HepG2 (cell line): ENCODE data around the gene HIF1AN. TPM values are rescaled to one million over a fixed set of nuclear protein-coding genes. Genes with fewer than 3 reads are reported as not detected.

Experiments
- AHDC1 ChIP-seq: sonication (generic); formaldehyde crosslinking; IDR thresholded peaks from 2 replicates; pipeline ENCODE4 v1.5.1; 2020; ENCODE audit warnings: mild to moderate bottlenecking, missing genetic modification reagents, borderline replicate concordance
- ARID2 ChIP-seq: sonication (generic); formaldehyde crosslinking; IDR thresholded peaks from 2 replicates; pipeline ENCODE4 v1.8.1; 2022; ENCODE audit warnings: mild to moderate bottlenecking, missing genetic modification reagents, borderline replicate concordance
- GRHL1 ChIP-seq: sonication (generic); formaldehyde crosslinking; conservative IDR thresholded peaks from 2 replicates; pipeline ENCODE4 v1.8.0; 2022; ENCODE audit warnings: missing genetic modification reagents
- KAT2B ChIP-seq: fragments of 150-350 bp; IDR thresholded peaks from 2 replicates; pipeline ENCODE4 v1.6.1; 2014; ENCODE audit warnings: low read depth, low read length, borderline replicate concordance
- MIXL1 ChIP-seq: IDR thresholded peaks from 2 replicates; pipeline ENCODE4 v1.6.1; 2016
- PITX1 ChIP-seq: sonication (generic); formaldehyde crosslinking; IDR thresholded peaks from 2 replicates; pipeline ENCODE4 v1.5.1; 2020; ENCODE audit warnings: mild to moderate bottlenecking, missing genetic modification reagents
- RFX5 ChIP-seq: IDR thresholded peaks from 2 replicates; pipeline ENCODE4 v1.6.1; 2011; ENCODE audit warnings: low read depth, low read length, improper control_type of control experiment
- SP4 ChIP-seq: sonication (generic); formaldehyde crosslinking; IDR thresholded peaks from 2 replicates; pipeline ENCODE4 v1.8.1; 2023; ENCODE audit warnings: mild to moderate bottlenecking, missing genetic modification reagents
- TCF12 ChIP-seq, 2 experiments: fragments of 450-650 bp in 1 of 2; sonication (generic) in 1 of 2; formaldehyde crosslinking in 1 of 2; IDR thresholded peaks; 2 replicates each; pipeline versions ENCODE4 v1.6.1 to v1.8.0; 2017 to 2022; ENCODE audit warnings: antibody characterized with exemption in 1 of 2, mild to moderate bottlenecking in 1 of 2, missing genetic modification reagents in 1 of 2, moderate library complexity in 1 of 2
- ZBTB37 ChIP-seq: sonication (generic); formaldehyde crosslinking; IDR thresholded peaks from 2 replicates; pipeline ENCODE4 v1.4.0; 2020; ENCODE audit warnings: mild to moderate bottlenecking, missing genetic modification reagents
- ZFAT ChIP-seq: sonication (generic); formaldehyde crosslinking; conservative IDR thresholded peaks from 2 replicates; pipeline ENCODE4 v1.8.1; 2023; ENCODE audit warnings: missing genetic modification reagents, inconsistent platforms
- ZNF260 ChIP-seq: sonication (generic); formaldehyde crosslinking; IDR thresholded peaks from 2 replicates; pipeline ENCODE4 v1.4.0; 2020; ENCODE audit warnings: missing genetic modification reagents, low read depth, mild to moderate bottlenecking, borderline replicate concordance
- ZNF768 ChIP-seq: sonication (generic); formaldehyde crosslinking; IDR thresholded peaks from 2 replicates; pipeline ENCODE4 v1.4.0; 2020; ENCODE audit warnings: missing genetic modification reagents
- polyA plus RNA-seq, 8 experiments: library from polyadenylated mRNA; depleted of rRNA in 3 of 8; stranded (reverse) in 7 of 8; unstranded in 1 of 8; fragments of >200 nt; fragmentation: Illumina TruSeq in 4 of 8; extraction: Trizol in 4 of 8; gene quantifications; 2 replicates each; pipeline versions ENCODE4 v1.2.1 to v1.2.3, GENCODE V29; 2011 to 2016; ENCODE audit warnings: low read depth in 4 of 8, missing spikeins in 1 of 8, mixed read lengths in 1 of 8; ENCODE audit not compliant: insufficient read depth in 1 of 8
- total RNA-seq, 5 experiments: library from RNA; depleted of rRNA; stranded (reverse); fragments of >200 nt; fragmentation: Illumina TruSeq; extraction: Trizol; gene quantifications; 2 replicates each; pipeline ENCODE4 v1.2.3, GENCODE V29; 2016; ENCODE audit warnings: low read depth in 1 of 5
- TF ChIP-seq, protein P1 (sequence below): sonication (generic); formaldehyde crosslinking; IDR thresholded peaks from 2 replicates; pipeline ENCODE4 v1.5.1; 2020; ENCODE audit warnings: mild to moderate bottlenecking, moderate library complexity, missing genetic modification reagents
- TF ChIP-seq, protein P2 (sequence below): IDR thresholded peaks from 2 replicates; pipeline ENCODE4 v1.6.1; 2012; ENCODE audit warnings: low read length, improper control_type of control experiment

HIF1AN gene
- total and polyA plus RNA-seq, 2 of the 13 experiments (the other 11 are each of a cell fraction or from before 2014, with no cell fraction given), result 8.6 to 10.7 TPM

DNA sequence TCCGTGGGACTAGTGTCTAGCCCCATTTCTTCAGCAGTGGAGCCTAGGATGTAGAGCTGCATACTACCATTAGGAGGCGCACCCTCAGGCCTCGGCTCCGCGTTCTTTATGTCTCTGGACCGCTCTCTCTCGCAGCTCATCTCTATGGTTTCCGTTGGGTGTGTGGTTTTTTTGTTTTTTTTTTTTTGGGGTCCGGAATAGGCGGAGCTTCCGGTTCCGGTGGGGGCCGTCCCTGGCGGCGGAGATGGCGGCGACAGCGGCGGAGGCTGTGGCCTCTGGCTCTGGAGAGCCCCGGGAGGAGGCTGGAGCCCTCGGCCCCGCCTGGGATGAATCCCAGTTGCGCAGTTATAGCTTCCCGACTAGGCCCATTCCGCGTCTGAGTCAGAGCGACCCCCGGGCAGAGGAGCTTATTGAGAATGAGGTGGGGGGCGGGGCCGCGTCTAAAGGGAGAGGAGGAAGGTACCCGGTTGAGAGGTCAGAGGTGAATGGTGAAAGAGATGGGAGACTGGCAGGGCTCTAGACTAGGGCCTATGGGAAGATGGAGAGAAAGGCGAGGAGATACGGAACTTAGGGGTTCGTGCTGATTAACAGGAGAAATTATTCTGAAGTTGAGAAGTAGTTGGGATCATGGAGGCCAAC is at the start of gene HIF1AN (continued):
- peak; percentile 43; the same call in 1 of the 2 replicates for TF ChIP-seq AHDC1 (CRISPR knock-in tag)
- TF ChIP-seq ZNF768 (CRISPR knock-in tag), result peak; percentile 67; the same call in 1 of the 2 replicates
- TF ChIP-seq, protein P1, sequence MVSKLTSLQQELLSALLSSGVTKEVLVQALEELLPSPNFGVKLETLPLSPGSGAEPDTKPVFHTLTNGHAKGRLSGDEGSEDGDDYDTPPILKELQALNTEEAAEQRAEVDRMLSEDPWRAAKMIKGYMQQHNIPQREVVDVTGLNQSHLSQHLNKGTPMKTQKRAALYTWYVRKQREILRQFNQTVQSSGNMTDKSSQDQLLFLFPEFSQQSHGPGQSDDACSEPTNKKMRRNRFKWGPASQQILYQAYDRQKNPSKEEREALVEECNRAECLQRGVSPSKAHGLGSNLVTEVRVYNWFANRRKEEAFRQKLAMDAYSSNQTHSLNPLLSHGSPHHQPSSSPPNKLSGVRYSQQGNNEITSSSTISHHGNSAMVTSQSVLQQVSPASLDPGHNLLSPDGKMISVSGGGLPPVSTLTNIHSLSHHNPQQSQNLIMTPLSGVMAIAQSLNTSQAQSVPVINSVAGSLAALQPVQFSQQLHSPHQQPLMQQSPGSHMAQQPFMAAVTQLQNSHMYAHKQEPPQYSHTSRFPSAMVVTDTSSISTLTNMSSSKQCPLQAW (CRISPR knock-in tag), result peak; percentile 87
- peak; percentile 80 for TF ChIP-seq SP4 (CRISPR knock-in tag)
- TF ChIP-seq TCF12 (IDR thresholded peaks at IDR 0.05), result no peak
- TF ChIP-seq TCF12 (CRISPR knock-in tag; IDR thresholded peaks at IDR 0.05), result no peak
- TF ChIP-seq GRHL1 (CRISPR knock-in tag), result no peak
- TF ChIP-seq MIXL1 (CRISPR knock-in tag), result peak; percentile 85
- TF ChIP-seq KAT2B, result no peak
- TF ChIP-seq ZNF260 (CRISPR knock-in tag), result no peak
- TF ChIP-seq ZBTB37 (CRISPR knock-in tag), result no peak
- TF ChIP-seq, protein P2, sequence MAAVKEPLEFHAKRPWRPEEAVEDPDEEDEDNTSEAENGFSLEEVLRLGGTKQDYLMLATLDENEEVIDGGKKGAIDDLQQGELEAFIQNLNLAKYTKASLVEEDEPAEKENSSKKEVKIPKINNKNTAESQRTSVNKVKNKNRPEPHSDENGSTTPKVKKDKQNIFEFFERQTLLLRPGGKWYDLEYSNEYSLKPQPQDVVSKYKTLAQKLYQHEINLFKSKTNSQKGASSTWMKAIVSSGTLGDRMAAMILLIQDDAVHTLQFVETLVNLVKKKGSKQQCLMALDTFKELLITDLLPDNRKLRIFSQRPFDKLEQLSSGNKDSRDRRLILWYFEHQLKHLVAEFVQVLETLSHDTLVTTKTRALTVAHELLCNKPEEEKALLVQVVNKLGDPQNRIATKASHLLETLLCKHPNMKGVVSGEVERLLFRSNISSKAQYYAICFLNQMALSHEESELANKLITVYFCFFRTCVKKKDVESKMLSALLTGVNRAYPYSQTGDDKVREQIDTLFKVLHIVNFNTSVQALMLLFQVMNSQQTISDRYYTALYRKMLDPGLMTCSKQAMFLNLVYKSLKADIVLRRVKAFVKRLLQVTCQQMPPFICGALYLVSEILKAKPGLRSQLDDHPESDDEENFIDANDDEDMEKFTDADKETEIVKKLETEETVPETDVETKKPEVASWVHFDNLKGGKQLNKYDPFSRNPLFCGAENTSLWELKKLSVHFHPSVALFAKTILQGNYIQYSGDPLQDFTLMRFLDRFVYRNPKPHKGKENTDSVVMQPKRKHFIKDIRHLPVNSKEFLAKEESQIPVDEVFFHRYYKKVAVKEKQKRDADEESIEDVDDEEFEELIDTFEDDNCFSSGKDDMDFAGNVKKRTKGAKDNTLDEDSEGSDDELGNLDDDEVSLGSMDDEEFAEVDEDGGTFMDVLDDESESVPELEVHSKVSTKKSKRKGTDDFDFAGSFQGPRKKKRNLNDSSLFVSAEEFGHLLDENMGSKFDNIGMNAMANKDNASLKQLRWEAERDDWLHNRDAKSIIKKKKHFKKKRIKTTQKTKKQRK, result no peak
- no peak for TF ChIP-seq PITX1 (CRISPR knock-in tag)
- TF ChIP-seq ZFAT (CRISPR knock-in tag), result no peak
- TF ChIP-seq ARID2 (CRISPR knock-in tag), result no peak
- TF ChIP-seq RFX5, result no peak
